DMS153 (cell line): ENCODE data around the gene ADCY2.

Experiments used
- DNase-seq: peaks from one replicate; lab custom pipeline; 2025; lab: John Stamatoyannopoulos, UW

ADCY2 gene

DNA sequence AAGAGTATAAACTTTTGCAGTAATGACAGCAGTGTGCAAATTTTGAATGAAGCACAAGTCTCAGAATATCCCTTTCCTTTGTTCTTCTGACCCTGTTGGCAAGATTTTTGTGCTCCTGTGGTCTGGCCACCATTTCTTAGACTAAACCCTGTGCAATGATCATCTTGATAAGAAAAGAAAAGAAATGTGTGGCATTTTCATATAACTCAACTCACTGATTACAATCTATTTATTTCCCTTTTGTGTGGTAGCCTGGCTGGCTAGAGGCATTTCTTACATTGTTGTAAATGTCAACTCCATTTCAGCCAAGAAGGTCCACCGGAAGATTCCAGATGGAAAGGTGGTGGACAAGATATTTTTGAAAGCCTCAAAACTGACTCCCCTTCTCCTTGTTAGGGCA, 41.9 kb downstream of the ADCY2 start:
- no peak for DNase-seq

- no peak for DNase-seq
These were observed 49.1 kb downstream of the ADCY2 start for GRCh38 chr5:7445068-7445467.

DNA sequence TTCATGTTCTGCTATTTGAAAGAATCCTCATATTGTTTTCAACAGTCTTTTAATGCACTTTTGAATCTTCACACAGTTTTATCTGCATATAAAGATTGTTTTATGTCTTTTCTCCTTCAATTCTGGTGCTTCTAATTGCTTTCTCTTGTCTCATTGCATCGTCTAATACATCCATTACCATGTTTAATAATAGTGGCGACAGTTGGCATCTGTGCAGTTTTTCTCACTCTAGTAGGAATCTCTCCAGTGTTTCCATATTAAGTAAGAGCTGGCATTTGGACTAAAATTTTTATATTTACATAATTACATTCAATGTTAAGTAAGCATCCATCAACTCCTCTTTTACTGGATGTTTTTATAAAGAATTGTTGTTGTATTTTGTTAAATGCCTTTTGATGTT, 49.9 kb downstream of the ADCY2 start:
- DNase-seq, result no peak

- no peak for DNase-seq
These were observed 51.0 kb downstream of the ADCY2 start for GRCh38 chr5:7446913-7447312.

- no peak for DNase-seq
These were observed 58.0 kb downstream of the ADCY2 start for GRCh38 chr5:7453947-7454346.

DNA sequence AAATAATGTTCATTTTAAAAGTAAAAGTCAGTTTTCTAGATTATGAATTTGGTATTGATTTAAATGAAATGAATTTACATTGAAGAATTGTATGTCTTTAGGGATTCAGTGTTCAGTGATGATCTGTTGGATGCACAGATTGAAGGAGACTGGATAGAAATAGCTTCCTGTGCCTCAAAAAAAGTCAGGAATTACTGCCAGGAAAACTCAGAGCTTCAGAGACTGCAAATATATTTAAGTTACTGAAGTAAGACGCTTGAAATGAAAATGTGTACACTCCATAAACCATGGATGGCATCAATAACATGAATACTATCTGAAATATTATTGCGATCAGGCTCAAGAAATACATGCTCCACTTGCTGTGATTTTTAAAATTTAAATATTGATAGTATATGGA, 60.3 kb downstream of the ADCY2 start:
- DNase-seq, result no peak

DNA sequence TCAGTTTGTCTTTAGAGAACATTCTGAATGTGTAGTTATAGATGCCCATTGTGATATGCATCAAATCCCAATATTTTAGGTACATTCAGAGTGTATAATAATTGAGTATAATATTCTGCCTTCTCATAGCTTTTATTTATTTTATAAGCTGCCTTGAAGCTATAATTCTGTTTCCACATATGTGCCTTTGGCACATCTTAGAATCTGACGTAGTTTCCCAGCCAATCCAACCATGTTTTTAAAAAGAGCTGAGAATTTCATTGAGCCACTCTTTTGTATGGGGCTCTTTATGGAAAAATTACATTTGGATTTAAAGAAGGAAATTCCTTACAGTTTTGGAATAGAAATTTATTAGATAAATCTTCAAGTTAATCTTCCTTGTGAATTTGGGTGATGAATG, 65.4 kb downstream of the ADCY2 start:
- no peak for DNase-seq

DNA sequence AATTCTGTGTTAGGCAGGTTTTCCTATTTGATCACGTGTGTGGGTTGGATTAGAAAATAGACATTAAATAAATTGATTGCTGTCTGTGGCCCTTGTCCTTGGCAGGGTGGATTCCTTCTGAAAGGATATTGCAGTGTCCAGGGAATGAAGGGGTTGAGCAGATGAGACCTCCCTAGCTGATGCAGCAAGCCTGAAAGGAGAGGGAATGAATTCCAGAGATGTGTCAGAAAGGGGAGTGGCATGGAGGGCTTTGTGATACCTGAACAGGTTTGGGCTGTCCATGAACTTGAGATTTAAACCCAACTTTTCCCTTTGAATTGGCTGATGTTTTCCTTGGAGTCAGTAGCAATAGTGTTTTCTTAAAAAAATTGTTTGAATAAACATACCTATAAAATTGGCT, 66.8 kb downstream of the ADCY2 start:
- no peak for DNase-seq

DNA sequence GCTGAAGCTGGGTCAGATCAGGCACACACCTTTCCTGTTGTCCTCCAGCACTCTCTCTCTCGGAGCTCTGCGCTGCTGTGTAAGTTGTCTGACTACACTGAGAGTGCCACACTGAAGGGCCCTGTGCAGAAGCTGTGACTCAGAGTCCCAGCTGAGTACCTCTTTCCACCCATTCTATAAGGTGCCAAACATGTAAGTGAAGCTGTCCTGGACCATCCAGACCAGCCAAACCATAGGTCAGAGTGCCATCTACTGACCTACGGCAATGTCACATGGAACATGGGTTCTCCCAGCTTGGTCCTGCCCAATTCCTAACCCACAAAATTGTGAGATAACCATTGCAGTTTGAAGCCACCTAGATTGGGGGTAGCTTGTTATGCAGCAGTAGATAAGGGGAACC, 68.2 kb downstream of the ADCY2 start:
- peak; percentile 44 for DNase-seq

GRCh38 chr5:7467179-7467578, 71.2 kb downstream of the ADCY2 start:
- DNase-seq, result no peak

GRCh38 chr5:7468742-7469141, 72.8 kb downstream of the ADCY2 start:
- DNase-seq, result no peak

- no peak for DNase-seq
These were observed 75.8 kb downstream of the ADCY2 start for GRCh38 chr5:7471710-7472109.

DNA sequence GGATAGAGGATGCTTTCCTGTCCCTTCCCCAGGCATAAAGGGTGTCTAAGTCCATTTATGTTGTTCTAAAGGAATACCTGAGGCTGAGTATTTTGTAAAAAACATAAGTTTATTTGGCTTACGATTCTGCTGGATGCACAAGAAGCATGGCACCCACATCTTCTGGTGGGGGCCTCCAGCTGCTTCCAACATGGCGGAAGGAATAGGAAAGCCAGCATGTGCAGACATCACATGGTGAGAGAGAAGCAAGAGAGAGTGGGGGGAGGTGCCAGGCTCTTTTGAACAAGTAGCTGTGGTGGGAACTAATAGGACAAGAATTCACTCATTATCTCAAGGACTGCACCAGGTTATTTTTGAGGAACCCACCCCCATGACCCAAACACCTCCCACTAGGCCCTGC, 77.2 kb downstream of the ADCY2 start:
- no peak for DNase-seq

DNA sequence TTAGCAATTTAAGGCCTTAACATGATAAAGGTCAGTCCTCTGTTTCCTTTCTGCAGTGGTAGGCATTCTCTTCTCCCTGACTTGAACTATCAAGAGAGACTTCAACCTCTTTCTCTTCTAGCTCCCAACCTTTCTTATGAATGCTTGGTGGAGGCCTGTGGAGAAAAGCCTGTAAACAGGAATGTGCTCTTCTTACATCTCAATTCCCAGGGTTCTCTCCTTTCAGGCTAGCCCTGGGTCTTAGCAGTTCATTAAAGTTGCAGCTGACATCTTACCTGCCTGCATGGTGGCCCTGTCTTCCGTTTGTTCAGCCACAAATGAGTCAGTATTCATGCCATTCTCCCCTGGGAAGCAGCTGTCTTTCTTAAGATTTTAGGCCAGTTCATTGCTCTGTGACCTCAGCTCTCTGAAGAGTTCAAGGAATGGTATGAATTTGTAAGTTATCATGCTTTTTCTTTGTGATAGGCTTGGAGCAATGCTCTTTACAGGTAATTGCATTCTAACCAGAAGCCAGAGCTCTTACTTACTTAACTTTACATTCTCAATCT, 77.8 kb downstream of the ADCY2 start:
- DNase-seq, result no peak

DNA sequence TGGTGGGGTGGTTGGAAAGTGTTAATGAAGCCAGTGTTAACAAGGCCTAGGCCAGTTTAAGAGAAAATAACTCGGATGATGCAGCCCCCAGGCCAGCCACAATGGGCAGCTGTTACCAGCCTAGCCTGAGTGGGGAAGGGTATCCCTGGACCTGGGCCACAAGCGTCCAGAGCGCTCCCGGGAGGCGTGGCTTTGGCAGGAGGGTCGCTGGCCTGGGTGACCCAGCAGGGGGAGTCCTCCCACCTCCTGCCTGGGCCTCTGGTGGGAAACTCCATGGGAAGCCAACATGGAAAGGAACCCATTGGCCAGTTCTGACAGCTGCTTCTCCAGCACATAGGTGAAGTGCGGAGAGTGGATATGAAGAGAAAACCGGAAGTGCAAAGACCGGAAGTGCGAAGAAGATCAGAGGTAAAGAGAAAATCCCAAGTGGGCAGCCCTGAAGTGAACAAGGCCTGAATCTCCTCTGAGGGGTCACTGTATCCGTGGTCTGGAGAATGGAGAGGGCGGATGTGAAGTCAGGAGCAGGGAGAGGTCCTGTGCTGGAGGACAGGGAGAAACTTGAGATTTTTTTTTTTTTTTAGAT, 79.0 kb downstream of the ADCY2 start:
- no peak for DNase-seq

- peak; percentile 78 for DNase-seq
These were observed 82.5 kb downstream of the ADCY2 start for GRCh38 chr5:7478459-7478858.

GRCh38 chr5:7488734-7489133, 92.8 kb downstream of the ADCY2 start:
- DNase-seq, result no peak

GRCh38 chr5:7492371-7492770, 96.4 kb downstream of the ADCY2 start:
- DNase-seq, result no peak

- no peak for DNase-seq
These were observed 97.1 kb downstream of the ADCY2 start for GRCh38 chr5:7493081-7493480.

GRCh38 chr5:7493622-7494021, 97.7 kb downstream of the ADCY2 start:
- no peak for DNase-seq

DNA sequence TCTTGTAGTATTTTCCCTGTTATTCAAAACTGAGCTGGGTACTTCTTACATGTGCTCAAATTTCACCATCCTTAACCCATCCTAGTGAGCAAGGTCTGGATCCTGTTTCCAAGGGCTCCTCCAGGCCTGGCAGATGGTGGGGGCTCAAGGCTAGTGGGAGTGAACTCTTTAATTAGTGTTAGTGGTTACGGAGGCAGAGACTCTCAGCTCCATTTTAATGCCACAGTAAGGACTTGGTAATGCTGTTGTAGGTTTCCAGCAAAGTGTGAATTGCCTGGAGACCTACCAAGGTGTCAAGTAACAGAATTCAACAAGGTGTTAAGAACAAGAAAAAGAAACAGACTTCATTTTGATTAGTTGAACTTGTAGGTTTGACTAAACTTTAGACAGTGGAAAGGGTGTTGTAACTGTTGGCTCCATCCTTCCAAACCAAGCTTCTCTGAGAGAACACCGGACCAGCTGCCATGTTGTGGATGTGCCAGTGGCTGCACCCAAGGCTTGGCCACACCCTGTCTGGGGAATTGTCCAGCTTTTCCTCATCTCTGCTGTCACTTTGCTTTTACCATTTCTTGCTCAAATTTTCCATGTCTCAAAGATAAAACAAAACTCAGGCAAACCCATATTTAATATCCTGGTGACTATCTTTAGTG, 98.7 kb downstream of the ADCY2 start:
- no peak for DNase-seq

DNA sequence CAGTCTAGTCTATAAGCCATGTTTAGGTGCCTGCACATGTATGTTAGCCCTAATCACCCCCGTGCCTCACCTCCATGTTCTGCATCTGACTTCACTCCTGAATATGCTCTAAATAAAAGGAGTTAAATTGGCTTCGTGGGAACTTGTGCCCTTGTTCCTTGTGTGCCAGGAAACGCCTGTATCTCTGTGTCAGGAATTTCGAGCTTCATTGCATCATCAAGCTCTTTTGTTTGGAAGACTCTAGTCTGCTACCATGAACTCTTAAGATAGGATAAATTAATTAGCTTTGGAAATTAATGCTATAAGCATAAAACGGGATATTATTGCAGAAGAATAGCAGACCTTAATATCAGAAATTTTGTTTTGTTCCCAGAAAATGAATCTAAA, 99.2 kb downstream of the ADCY2 start:
- no peak for DNase-seq

GRCh38 chr5:7500256-7500655, 104.3 kb downstream of the ADCY2 start:
- DNase-seq, result peak; percentile 46

DNA sequence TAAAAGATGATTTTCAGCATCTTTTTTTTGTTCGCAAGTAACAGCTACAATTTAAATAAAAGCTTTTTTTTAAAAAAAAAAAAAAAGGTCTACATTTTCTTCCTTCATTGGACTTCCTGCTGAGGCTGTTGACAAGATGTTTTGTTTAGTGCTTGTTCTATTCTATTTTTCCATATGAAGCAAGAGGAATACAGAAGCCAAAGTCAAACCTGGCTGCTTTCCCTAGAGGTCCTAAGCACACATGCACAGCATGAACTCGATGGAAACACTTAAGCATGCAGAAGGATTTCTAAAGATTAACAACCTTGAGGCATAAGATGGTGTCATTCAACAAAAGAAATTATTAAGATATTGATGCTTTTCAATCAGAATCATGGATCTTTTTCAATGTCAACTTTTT, 105.1 kb downstream of the ADCY2 start:
- DNase-seq, result no peak
